Measurements from ENCODE around the gene MRPL50.

DNA sequence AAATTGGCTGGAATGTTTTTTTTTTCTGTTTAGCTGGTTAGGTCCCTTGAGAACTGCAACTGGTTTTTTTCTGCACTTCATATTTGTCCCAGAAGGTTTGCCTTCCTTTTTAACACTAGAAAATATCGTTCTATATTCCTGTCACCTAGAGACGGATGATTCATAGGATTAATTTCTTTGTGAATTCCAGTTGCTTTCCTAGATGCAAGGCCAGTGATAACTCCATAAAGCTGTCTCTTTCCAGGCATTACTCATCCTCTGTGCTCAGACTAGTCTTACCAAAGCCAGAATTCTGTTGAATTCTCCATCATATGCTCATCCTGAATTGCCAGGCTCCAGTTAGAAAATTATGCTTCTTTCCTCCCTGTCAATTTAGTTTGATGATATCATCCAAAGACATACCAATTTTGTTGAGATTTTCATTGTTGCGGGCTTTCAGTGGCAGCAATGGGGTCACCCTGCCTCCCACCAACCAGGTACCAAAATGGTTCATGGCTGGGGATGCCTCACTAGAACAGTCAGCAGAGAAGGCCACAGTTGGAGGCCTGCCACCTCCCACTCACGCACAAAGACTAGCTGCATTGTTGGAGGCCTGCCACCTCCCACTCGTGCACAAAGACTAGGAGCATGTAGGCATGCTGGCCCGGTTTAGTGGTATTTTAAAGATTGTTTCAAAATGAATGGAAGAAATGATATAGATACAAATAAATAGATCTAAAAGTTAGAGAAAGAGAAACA is 22.1 kb downstream of the MRPL50 start:
- TF ChIP-seq, protein P1, sequence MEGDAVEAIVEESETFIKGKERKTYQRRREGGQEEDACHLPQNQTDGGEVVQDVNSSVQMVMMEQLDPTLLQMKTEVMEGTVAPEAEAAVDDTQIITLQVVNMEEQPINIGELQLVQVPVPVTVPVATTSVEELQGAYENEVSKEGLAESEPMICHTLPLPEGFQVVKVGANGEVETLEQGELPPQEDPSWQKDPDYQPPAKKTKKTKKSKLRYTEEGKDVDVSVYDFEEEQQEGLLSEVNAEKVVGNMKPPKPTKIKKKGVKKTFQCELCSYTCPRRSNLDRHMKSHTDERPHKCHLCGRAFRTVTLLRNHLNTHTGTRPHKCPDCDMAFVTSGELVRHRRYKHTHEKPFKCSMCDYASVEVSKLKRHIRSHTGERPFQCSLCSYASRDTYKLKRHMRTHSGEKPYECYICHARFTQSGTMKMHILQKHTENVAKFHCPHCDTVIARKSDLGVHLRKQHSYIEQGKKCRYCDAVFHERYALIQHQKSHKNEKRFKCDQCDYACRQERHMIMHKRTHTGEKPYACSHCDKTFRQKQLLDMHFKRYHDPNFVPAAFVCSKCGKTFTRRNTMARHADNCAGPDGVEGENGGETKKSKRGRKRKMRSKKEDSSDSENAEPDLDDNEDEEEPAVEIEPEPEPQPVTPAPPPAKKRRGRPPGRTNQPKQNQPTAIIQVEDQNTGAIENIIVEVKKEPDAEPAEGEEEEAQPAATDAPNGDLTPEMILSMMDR (IDR thresholded peaks at IDR 0.05) = no peak
- peak; percentile 33; the same call in 1 of the 2 replicates for TF ChIP-seq POLR2AphosphoS5 (IDR thresholded peaks at IDR 0.05; ENCODE audit: low read depth, low read length)
- TF ChIP-seq, protein P2, sequence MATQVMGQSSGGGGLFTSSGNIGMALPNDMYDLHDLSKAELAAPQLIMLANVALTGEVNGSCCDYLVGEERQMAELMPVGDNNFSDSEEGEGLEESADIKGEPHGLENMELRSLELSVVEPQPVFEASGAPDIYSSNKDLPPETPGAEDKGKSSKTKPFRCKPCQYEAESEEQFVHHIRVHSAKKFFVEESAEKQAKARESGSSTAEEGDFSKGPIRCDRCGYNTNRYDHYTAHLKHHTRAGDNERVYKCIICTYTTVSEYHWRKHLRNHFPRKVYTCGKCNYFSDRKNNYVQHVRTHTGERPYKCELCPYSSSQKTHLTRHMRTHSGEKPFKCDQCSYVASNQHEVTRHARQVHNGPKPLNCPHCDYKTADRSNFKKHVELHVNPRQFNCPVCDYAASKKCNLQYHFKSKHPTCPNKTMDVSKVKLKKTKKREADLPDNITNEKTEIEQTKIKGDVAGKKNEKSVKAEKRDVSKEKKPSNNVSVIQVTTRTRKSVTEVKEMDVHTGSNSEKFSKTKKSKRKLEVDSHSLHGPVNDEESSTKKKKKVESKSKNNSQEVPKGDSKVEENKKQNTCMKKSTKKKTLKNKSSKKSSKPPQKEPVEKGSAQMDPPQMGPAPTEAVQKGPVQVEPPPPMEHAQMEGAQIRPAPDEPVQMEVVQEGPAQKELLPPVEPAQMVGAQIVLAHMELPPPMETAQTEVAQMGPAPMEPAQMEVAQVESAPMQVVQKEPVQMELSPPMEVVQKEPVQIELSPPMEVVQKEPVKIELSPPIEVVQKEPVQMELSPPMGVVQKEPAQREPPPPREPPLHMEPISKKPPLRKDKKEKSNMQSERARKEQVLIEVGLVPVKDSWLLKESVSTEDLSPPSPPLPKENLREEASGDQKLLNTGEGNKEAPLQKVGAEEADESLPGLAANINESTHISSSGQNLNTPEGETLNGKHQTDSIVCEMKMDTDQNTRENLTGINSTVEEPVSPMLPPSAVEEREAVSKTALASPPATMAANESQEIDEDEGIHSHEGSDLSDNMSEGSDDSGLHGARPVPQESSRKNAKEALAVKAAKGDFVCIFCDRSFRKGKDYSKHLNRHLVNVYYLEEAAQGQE (IDR thresholded peaks at IDR 0.05; ENCODE audit: low read depth, low read length) = peak; percentile 33; the same call in 1 of the 2 replicates
- TF ChIP-seq, protein P3, sequence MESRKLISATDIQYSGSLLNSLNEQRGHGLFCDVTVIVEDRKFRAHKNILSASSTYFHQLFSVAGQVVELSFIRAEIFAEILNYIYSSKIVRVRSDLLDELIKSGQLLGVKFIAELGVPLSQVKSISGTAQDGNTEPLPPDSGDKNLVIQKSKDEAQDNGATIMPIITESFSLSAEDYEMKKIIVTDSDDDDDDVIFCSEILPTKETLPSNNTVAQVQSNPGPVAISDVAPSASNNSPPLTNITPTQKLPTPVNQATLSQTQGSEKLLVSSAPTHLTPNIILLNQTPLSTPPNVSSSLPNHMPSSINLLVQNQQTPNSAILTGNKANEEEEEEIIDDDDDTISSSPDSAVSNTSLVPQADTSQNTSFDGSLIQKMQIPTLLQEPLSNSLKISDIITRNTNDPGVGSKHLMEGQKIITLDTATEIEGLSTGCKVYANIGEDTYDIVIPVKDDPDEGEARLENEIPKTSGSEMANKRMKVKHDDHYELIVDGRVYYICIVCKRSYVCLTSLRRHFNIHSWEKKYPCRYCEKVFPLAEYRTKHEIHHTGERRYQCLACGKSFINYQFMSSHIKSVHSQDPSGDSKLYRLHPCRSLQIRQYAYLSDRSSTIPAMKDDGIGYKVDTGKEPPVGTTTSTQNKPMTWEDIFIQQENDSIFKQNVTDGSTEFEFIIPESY (IDR thresholded peaks at IDR 0.05; ENCODE audit: borderline replicate concordance, low read depth) = no peak
- TF ChIP-seq RFX5 (IDR thresholded peaks at IDR 0.05; ENCODE audit: low read length) = no peak
- no peak for TF ChIP-seq CHD2 (IDR thresholded peaks at IDR 0.05; ENCODE audit: low read length, partially characterized antibody)
- no peak for TF ChIP-seq FOXM1 (IDR thresholded peaks at IDR 0.05; ENCODE audit: low read depth)
- TF ChIP-seq EP300 (IDR thresholded peaks at IDR 0.05; ENCODE audit: borderline replicate concordance in 1 of 2, low read depth in 1 of 2, low read length in 1 of 2) = peak in 1 of 2 experiments; percentile 60; a peak in 1 of 4 replicates
